Brain pericyte (primary cell): ENCODE data around the gene SHC1.

Experiments used
- DNase-seq: peaks from one replicate; pipeline ENCODE4 v3.0.0-alpha.2; 2012; ENCODE audit warnings: low read depth, low spot score

The SHC1 gene

DNA sequence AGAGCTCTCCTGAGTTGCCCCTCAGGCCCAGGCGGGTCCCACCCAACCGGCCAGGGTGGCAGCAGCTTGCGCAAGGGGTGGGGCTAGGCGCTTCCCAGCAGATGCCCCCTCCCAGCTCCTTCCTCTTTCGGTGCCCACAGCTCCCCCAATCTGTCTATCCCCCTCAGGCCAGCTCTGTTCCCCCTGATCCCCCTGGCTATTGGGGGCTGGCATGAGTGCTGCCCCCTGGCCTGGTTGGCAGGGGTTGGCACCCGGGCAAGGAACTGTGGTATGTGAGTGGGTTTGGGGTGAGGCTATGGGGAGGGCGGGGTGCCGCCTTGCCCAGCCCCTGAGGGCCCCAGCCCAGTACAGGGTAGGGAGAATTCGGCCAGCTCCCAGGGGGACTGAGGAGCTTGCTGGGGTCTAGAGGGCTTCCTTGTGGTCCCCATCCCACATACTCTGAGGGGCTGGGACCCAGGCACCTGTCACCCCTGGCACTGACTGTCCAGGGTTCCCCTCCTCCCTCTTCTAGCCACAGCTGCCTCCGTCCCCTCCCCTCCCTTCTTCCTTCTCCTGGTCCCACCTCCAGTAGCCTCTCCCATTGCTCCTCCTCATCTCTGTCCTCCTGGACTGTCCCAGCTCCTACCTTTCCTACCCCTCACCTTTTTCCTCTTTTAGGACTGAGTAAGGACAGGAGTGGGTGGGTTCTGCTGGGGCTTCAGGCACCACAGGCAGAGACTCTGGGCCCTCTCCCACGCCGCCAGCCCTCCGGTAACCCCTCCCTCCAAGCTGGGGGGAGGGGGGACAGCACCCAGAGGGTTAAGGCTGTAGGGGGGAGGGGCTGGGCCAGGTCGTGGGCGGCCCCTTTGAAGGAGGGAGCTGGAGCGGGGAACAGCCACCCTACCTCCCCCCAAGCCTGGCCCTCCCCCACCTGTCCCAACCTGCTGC is 37.7 kb upstream of the SHC1 start:
- DNase-seq = no peak

DNA sequence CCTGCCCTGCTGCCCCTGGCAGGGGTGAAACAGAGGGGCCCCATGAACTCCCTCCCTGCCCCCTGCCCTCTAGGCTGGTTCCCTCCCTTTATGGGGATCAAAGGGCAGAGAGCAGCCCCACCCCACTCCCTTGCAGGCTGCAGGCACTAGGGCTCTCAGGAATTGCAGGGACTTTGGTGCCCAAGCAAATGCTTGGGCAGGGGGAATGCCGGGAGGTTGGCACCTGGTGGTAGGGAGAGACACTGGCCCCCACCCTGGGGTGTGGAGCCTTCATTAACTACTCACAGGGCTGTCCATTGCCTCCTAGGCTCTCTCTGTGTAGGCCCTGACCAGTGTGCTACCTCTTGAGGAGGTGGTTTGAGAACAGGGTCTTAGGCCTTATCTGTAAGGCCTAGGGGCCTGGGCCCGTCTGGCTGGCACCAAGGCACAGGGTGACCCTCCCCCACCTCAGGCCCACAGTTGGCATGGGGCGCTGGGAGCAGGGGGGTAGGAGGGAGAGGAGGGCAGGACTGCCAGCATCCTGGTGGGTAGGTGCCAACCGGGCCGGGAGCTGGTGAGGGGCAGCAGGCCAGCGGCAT is 36.8 kb upstream of the SHC1 start:
- no peak for DNase-seq

DNA sequence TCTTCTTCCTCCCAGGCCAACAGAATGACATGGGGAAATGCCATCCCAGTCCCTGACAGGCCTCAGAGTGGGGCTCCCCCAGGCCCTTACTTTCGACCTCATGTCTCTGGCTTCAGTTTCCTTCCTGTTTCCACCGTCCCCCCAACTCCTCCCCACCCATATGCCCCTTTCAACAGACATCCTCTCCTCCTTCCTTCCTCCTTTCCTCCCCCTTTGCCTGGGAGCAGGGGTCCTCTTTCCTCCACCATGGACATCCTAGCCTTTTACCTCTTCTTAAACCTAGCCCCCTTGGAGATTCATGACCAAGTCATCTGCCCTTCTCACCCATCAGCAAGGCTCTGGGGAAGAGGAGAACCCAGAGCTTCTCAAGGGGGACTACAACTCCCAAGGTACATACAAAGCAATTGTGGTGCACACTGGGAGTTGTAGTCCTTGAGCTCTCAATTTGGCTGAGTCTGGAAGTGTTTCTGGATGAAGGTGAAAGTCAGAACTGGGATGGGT is 36.1 kb upstream of the SHC1 start:
- DNase-seq = no peak

DNA sequence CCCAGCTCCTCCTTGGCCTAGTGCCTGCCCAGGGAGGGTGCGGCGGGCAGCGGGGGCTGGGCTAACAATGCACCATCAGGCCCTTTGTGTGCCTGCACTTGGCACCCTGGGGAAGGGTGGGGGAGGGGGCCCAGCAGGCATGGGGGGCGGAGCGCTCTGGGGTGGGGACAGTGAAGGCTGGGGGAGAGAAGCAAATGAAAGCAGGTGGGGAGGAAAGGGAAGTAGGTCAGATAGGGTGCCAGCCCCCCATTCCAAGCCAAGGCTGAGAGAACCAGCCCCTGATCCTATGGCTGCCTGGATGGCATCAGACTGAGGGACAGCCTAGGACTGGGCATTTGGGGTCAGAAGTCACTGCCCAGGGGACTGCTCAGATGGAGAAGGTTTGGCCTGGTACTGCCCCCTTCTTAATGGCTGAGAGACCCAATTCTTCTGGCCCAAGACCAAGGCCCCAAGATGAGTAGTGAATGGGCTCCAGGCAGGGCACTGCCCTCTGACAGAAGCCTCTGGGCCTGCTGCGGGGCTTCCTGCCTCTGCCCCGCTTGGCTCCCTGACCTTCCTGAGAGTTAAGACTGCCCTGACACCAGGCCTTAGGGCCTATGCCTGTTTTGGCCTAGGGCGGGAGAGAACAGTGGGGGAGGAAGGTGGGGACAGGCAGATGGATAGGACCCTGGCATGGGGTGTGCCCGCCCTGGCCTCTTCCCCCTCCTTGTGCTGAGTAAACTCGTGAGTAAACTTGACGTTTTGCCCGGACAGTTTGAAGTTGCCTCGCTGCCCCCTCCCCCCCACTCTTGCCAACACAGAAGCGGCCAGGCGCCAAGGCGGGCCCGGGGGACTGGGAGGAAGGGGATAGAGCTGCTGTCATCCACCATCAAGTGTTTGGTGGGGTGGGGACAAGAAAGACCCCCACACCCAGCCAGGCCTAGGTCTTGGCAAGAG is 34.8 kb upstream of the SHC1 start:
- no peak for DNase-seq

DNA sequence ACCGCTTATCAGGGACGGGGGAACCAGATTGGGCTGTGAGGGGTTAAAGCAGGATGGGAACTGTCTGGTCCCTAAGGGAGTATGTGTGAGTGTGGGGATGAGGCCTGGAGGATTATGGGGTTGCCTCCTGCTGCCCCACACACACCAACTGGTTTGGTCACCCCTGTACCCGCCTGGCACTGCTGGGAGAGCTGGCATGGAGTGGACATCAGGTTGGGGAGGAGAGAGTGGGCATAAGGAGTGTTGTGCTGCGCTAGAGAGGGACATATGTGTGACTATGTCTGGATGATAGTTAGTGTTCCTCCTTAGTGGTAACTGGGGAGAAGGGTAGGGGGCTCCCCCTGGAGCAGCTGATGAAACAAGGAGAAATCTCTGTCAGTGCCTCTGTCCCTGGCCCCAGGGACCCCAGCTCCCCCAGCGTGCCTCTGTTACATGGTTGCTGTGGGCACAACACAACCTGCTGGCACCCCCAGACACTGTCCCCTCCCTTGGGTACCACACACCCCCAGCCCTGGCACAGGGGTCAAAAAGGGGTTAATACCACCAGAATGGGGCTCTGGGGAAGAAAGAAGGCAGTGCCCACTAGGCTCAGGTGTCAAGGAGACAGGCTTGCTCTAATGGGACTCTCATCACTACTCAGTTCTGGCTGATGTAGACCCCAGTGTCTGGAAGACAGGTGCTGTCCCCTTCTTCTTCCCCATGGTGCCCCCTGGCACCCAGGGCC is 34.0 kb upstream of the SHC1 start:
- no peak for DNase-seq

DNA sequence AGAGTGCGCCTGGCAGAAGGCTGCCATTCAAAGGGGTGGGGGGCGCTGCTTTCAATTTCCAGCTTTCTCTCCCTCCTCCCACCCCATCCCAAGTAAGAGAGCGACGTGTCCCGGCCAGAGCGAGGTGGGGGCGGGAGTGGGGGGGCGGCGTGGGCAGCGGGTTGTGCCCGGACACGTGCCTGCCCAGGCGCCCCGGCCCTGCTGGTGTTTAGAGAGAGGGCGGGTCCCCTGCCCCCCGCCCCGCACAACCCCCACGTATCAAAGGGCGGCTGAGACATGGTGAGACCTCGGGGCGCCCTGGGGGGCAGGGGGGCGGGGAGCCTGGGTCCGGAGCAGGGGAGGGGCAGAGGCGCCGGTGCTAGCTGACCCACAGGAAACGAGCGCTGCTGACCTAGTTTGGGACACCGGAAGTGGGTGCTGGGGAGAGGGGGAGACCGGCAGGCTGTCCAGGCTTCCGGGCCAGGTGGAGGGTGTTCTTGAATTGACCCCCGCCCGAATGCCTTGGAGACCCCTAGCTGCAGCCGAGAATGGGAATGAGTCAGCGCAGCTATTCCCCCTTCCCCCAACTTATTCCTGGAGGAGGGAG is 33.3 kb upstream of the SHC1 start:
- no peak for DNase-seq

DNA sequence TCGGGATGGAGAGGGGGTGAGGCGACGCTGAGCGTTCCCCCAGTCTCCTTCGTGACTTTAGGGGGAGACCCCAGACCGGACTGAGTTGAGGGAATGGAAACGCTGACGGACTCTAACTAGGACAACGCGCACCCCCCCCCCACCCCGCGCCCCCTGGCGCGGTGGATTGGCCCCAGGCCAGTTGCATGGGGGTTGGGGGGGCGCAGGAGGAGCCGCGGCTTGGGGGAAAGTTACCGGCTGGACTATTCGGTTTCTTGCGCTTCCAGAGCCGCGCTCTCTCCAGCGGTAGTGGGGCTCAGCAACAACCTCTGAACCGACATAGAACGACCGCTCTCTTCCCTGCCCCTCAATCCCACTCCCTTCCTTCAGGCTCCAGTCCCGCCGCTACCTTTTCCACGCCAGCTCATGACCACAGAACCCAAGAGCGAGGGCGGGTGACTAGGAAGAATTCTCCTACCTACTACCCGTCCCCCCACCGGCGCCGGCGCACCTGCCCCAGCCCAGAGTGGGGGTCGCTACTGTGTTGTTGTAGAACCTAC is 32.7 kb upstream of the SHC1 start:
- no peak for DNase-seq

DNA sequence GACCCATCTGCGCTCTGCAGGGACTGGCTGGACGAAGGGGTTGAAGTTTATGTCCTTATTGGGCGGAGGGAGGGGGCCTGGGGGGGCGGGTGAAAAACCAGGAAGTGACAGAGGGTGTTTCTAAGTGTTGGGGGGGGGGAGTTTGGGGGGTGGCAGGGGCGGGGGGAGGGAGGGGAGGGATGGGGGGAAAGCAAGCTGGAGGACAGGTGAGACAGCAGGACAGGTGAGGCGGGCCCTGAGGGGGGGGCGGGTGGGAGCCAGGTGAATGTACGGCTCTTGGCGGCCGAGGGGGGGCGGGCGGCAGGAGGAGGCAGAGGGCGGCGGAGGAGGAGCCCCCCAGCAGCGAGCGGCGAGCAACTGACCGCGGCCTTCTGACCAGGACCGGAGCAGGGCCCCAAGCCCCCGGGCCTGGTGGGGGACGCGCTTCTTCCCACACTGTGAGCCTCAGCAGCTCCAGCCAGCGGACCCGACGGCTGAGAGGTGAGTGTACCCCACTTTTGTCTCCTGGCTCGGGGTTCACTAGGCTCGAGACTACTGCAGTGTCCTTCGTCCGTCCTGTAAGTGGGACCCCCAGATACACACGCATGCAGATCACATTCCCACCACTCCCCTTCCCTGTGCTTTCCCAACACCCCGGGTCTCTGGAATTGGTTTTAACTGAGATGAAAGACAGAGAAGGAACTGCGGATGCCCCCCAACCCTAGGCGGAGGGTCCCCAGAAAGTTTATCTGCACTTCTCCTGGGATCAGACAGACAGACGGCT is 32.1 kb upstream of the SHC1 start, which contains the start of gene ZBTB7B:
TSS of gene ZBTB7B (plus strand) at position 339 of the 763 bp plus-strand sequence. CDS start 11,859 bp downstream, outside the sequence.
- no peak for DNase-seq

DNA sequence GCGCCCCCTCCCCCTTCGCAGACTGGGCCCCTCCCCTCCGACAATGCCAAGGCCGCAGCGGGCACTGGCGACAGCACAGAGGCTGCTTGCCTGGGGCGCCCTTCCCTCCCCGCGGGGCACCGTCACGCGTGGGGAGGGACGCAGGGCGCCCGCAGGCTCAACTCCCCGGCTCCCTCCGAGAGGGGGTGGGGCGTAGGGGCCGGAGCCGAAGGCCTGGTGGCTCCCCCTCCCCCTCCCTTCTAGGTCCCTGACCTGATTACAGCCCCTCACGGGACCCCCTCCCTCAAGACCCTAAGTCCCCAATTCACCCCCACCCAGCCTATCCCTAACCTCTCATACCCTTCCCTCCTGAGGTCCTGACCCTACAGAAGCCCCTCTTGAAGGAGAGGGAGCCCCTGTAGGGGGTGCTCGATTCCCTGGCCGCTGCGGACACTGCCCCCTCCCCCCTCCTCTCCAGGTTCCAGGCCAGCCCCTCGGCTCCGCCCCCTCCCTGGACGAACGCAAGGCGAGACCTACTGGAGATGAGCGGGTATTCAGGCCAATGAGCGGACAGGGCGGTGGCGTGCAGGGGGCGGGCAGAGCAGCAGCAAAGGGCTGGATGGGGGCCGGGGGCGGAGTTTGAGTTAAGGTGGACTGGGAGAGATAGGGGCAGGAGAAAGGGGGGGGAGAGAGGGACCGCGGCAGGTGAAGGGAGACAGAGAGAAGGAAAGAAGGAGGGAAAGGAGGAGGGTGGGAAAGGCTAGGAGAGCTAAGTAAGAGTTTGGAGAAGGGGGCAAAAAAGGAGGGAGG is 31.3 kb upstream of the SHC1 start:
- DNase-seq = peak; percentile 93

DNA sequence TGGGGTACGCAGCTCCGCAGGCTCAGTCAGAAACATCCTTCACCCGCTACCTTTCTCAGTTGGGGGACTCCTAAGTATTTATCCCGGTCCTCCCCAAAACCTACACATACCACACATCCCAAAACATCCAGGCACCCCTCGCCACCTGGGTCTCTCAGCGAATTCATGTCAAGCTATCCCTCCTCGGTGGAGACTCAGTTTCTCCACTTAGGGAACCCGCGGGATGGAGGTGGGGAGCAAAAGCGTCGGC is 30.8 kb upstream of the SHC1 start:
- DNase-seq = no peak

DNA sequence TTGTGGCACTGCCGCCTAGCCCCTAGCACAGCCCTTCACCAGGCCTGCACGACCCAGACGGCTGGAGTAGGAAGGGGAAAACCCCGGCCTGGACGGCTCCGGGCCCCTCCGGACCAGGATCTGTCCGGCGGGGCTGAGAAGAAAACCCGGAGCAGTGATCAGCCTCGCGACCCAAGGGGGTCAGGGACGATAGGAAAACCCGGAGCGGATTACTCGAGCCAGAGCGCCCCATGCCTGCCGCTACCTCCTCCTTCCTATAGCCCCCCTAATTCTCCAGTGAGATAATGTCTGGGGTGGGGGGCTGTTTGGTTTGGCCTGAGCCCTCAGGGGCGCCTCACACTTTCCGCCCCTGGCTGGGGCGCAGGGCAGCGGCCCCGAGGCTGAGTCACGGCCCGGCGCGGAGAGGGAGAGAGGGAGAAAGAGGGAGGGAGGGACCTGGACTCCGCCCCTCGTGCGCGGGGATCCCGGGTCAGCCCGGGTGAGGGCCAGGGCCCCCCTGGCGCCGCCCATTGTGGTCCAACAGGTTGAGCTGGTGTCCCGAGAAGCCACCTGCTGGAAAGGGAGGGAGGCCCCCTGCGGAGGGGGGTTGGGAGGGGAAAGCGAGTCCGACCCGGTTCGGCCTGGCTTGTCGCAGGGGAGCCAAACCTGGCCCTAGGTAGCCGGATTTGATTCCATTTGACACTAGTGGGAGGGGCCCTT is 30.3 kb upstream of the SHC1 start:
- peak; percentile 77 for DNase-seq

DNA sequence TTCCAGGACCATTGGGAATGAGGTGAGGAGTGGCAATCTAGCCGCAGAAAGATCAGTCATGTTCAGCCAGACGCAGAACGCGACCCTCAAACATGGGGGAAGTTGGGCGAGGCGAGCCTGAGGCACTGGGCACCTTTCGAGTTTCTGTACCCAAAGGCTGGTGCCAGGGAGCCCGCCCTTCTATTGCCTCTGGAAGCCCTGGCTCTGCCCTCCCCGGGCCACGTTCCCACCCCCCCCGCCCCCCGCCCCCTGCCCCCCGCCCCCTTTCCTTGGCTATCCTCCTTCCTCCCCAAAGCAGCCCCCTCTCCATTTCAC is 29.8 kb upstream of the SHC1 start:
- no peak for DNase-seq

DNA sequence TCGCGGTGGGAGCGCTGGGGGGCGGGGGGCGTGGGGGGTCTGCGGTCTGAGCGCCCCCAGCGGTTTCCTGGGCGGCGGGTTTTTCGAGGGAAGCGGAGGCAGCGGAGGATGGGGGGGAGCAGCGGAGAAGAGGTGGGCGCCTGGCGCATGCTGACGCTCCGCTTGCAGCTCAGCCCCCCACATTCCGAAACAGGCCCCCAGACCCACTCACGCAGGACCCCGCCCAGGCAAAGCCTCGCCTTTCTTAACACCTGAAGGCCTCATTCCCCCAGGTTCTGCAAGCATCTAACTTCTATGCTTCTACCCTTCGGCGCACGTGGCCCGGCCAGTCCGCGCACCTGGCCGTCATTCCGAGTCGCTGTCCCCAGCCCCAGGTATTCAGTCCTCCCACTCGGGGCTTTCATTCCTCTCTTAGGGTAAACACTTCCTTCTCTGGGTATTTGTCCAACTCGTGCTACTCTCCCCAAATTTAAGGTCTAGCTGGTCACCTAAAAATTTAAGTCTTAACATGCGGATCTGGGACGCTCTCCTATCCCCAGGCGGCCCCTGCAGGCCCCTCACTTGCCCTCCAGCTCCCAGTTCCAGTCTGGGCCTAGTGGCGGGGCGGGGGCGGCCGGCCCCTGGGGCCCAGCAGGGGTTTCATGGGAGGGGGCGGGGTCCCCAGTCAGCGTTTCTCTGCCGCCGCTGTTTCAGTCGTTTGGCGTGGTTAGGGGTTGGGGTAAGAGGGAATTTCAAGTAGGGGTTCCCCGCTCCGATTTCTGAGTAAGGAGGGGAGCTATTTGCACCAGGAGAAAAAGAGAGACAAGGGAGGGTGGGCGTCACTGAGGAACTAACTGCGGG is 29.2 kb upstream of the SHC1 start:
- no peak for DNase-seq

DNA sequence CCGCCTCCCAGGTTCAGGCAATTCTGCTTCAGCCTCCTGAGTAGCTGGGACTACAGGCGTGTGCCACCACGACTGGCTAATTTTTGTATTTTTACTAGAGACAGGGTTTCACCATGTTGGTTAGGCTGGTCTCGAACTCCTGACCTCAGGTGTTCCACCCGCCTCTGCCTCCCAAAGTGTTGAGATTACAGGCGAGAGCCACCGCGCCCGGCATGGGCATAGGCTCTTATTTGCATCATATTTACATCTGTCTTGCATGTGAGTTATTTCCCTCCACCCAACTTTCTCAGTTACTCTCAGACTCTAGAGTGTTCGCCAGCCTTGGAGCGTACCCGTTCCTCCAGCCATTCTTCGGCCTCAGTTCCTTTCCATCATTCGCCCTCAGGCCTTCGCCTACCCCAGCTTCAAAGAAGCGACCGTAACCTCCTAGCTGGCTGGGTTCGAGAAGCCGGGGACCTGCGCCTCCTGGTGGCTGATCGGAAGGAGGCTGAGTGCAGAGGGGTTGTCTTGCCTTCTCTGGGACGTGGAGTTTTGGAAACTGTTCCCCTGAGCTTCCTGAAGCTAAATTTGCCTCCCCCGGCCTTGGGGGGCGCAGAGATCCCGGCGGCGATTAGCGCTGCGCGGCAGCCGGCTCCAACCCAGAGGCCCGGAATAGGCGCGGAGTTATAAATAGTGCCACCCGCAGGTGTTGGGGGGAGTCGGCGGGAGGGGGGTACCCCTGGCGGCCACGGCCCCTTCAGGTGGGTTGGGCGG is 28.4 kb upstream of the SHC1 start:
- no peak for DNase-seq

DNA sequence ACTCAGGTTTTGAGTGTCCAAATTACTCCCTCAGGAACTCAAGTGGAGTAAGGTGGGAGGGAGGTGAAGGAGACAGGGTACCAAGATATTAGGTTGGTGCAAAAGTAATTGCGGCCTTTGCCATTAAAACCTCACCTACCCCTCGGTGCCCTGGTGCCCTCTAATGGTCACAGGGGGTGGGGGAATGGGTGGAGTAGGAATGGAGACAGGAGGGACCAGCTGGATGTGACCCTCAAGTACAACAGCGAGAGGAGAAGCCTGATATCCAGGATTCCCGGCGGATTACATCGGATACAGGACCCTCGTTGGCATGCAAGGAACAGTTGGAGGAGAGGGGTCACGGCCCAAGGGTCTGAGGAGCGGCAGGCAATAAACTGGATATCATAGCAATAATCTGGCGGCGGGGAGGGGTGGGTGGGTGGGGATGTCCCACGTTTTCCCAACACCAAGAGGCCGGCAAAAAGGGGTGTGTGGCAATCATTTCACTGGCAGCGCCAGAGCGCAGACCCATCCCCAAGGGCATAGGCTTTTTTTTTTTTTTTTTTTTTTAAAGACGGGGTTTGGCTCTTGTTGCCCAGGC is 27.7 kb upstream of the SHC1 start:
- DNase-seq = no peak

DNA sequence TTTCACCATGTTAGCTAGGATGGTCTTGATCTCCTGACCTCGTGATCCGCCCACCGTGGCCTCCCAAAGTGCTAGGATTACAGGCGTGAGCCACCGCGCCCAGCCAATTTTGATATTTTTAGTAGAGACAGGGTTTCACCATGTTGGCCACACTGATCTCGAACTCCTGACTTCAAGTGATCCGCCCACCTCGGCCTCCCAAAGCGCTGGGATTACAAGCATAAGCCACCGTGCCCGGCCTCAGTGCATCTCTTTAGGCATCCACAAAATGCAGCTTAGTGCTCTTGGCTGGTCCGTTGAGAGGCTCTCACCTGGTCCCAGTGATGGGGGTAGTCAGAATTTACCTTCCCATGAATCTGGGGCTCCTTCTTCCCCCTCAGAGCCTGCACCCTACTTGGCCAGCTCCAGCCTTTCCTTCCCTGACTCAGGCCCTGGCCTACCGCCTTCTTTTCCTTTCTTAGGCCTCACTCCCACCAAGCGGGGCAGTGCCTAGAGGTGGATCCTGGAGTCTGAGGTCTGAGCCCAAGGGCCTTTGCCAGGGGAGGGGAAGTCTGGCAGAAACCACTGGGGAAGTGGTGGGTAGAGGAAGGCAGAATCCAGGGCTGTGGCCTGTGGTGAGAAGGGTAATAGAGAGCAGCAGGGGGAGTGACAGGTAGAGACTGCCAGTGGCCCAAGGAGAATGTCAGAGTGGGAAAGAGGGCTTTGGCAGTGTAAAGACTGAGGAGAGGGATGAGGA is 26.6 kb upstream of the SHC1 start:
- DNase-seq = no peak
